ENCODE results near the gene ZNF205.
"Not testable (repeated sequence)": the region's sequence is repeated elsewhere in the genome, so short reads cannot be mapped to it uniquely, and the experiment has no call there.

The ZNF205 gene

GRCh38 chr16:3076577-3076976 is 35.8 kb upstream of the ZNF205 start:
- no peak overlapping the region for H3K4me3 ChIP-seq (ENCODE audit: low read depth, low read length)
- TF ChIP-seq CTCF (IDR thresholded peaks at IDR 0.05; ENCODE audit: borderline replicate concordance, insufficient read depth, low read depth, low read length) = no peak

GRCh38 chr16:3080024-3080423 is 32.4 kb upstream of the ZNF205 start:
- no peak for TF ChIP-seq CTCF (IDR thresholded peaks at IDR 0.05; ENCODE audit: borderline replicate concordance, insufficient read depth, low read depth, low read length)
- H3K4me3 ChIP-seq (ENCODE audit: low read depth, low read length) = no peak overlapping the region

GRCh38 chr16:3081957-3082356 is 30.4 kb upstream of the ZNF205 start:
- not testable (repeated sequence) for H3K4me3 ChIP-seq (ENCODE audit: low read depth, low read length)

- H3K4me3 ChIP-seq (ENCODE audit: low read depth, low read length) = not testable (repeated sequence)
Measured at GRCh38 chr16:3083408-3083807, 29.0 kb upstream of the ZNF205 start.

- H3K4me3 ChIP-seq (ENCODE audit: low read depth, low read length) = no peak overlapping the region
- no peak for TF ChIP-seq CTCF (IDR thresholded peaks at IDR 0.05; ENCODE audit: borderline replicate concordance, insufficient read depth, low read depth, low read length)
Measured at GRCh38 chr16:3084491-3084890, 27.9 kb upstream of the ZNF205 start.

GRCh38 chr16:3084969-3085670 is 27.3 kb upstream of the ZNF205 start:
- no peak for TF ChIP-seq CTCF (IDR thresholded peaks at IDR 0.05; ENCODE audit: borderline replicate concordance, insufficient read depth, low read depth, low read length)
- no peak overlapping the region for H3K4me3 ChIP-seq (ENCODE audit: low read depth, low read length)

- no peak overlapping the region for H3K4me3 ChIP-seq (ENCODE audit: low read depth, low read length)
- no peak for TF ChIP-seq CTCF (IDR thresholded peaks at IDR 0.05; ENCODE audit: borderline replicate concordance, insufficient read depth, low read depth, low read length)
Measured at GRCh38 chr16:3085868-3086595, 26.4 kb upstream of the ZNF205 start.

- no peak for TF ChIP-seq CTCF (IDR thresholded peaks at IDR 0.05; ENCODE audit: borderline replicate concordance, insufficient read depth, low read depth, low read length)
- H3K4me3 ChIP-seq (ENCODE audit: low read depth, low read length) = no peak overlapping the region
Measured at GRCh38 chr16:3086596-3087242, 25.7 kb upstream of the ZNF205 start.

Measured in GM12875 (cell line).